Left ventricle myocardium inferior (tissue), 1 donor: ENCODE results near the gene ZDHHC13. TPM values are rescaled to one million over a fixed set of nuclear protein-coding genes. Genes with fewer than 3 reads are reported as not detected.
"Not testable (repeated sequence)": the region's sequence is repeated elsewhere in the genome, so short reads cannot be mapped to it uniquely, and the experiment has no call there.

ENCODE experiments used
- DNase-seq: peaks from one replicate; pipeline ENCODE4 v3.0.0-alpha.2; 2020
- H3K27ac ChIP-seq: fragments of 200-600 bp; replicated peaks from 2 replicates; pipeline ENCODE4 v1.8.0; 2021
- H3K27me3 ChIP-seq: fragments of 200-600 bp; 2 replicates; pipeline ENCODE4 v1.8.0; 2021; ENCODE audit warnings: low read depth
- H3K36me3 ChIP-seq: fragments of 200-600 bp; 2 replicates; pipeline ENCODE4 v1.8.0; 2021
- H3K4me1 ChIP-seq: fragments of 200-600 bp; 2 replicates; pipeline ENCODE4 v1.8.0; 2021
- H3K4me3 ChIP-seq: fragments of 200-600 bp; 2 replicates; pipeline ENCODE4 v1.8.0; 2021; ENCODE audit warnings: mild to moderate bottlenecking, moderate library complexity
- H3K9me3 ChIP-seq: fragments of 200-600 bp; replicated peaks from 2 replicates; pipeline ENCODE4 v1.8.0; 2021
- CTCF ChIP-seq: fragments of 200-600 bp; IDR thresholded peaks from 2 replicates; pipeline ENCODE4 v1.8.0; 2021; ENCODE audit warnings: antibody characterized with exemption, mild to moderate bottlenecking, borderline replicate concordance
- intact Hi-C: fragments of 100-400 bp; cut with micrococcal nuclease; formaldehyde crosslinking; loops from one replicate; pipeline ENCODE4 v1.11.0; 2022
- total RNA-seq: library from RNA; stranded (reverse); fragmentation: NEBNext Ultra II Directional; extraction: Animal tissue kit (Norgen Biotek cat#: 25700); gene quantifications from one replicate; pipeline ENCODE4 v1.2.1, GENCODE V29; 2021
- donor health status: DM: no; HTN: yes; CAD: no; lungs with severe emphysema.

The ZDHHC13 gene
- total RNA-seq, 1 donor from 2014 or later, result 8.0 TPM

GRCh38 chr11:19111809-19112208 is 5.2 kb upstream of the ZDHHC13 start:
- intact Hi-C loops, result no loop called here
- no peak for TF ChIP-seq CTCF

DNA sequence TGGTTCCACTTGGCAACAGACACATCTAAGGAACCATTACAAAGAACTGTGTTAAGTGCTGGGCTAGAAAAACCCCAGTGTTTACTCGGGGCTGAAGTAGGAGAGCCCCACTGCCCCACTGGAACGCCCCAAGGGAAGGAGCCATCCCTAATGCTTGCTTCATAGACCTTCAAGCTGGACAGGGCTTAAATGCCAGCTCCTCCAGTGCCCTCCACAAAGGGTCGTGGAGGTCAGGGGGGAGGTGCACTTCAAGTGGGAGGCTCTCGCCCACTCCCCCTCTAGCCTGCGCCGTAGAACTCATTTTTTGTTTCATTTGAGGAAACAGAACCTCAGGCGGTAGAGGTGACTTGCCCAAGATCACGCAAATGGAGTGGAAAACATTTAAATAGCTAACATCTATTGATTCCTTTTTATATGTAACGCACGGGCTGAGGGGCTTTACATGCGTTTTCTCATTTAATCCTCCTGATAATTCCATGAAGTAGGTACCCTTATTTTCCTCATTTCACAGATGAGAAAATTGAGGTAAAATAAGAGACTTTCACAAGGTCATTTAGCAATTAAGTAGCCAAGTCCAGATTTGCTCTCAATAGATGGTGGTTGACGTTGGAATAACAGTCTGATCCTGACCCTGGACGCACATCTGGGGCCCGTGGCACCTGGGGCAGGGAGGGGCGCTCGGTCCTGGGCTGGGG is 545 bp upstream of the ZDHHC13 start:
- intact Hi-C loops, result no loop called here
- Histone ChIP-seq H3K36me3 (no peaks in the 10 kb centered on the region), H3K27ac (no peak overlapping the region), H3K4me3 (peak overlapping the region; percentile 97), H3K27me3 (peaks cover 7% of the 10 kb centered on the region), H3K4me1 (peaks cover 30% of the 10 kb centered on the region), H3K9me3 (no peaks in the 10 kb centered on the region)
- peak; percentile 13 for DNase-seq
- no peak for TF ChIP-seq CTCF

More at GRCh38 chr11:19111809-19112208, 5.2 kb upstream of the ZDHHC13 start:
- H3K36me3 ChIP-seq, result no peaks in the 10 kb centered on the region
- peaks cover 4% of the 10 kb centered on the region for H3K27me3 ChIP-seq
- H3K4me3 ChIP-seq, result no peak overlapping the region
- H3K9me3 ChIP-seq, result no peaks in the 10 kb centered on the region
- peaks cover 27% of the 10 kb centered on the region for H3K4me1 ChIP-seq
- no peak for DNase-seq
- H3K27ac ChIP-seq, result no peak overlapping the region

DNA sequence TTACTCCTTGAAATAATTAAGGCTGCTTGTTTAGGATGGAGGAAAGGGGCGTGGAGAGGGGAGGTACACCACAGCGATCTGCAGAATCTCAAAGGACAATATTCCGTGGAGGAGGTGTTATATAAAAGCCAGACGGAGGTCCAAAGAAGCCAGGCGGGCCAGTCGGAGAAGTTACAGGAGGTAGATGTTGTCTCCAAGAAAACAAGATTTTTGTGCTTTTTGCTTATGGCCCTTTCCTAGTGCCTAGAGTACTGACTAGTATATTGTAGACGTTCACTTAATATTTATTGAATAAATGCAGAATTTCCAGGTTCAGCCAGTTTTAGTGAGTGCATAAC is 761 bp downstream of the ZDHHC13 start:
- H3K27ac ChIP-seq, result no peak overlapping the region
- DNase-seq, result no peak

DNA sequence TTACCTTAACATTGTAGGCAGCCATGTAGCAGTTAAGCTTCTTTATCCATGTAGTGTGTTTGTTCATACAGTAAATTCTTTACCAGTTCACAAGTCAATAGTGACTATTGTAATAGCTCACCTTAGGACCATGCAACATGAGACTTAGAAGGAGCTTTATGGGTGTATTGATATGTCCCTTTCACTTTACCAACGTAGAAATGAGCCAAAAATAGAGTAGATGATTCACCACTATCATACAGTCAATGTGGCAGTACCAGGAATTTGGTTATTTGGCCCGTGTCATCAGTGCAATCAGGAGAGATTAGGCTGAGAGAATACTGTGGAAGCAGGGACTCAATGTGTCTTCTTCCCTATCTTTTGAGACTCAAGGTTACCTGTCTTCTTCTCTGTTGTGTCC is 4.7 kb downstream of the ZDHHC13 start:
- DNase-seq, result no peak
- Histone ChIP-seq H3K4me1 (peaks cover 22% of the 10 kb centered on the region), H3K27ac (no peak overlapping the region), H3K9me3 (peaks cover 2% of the 10 kb centered on the region), H3K4me3 (no peak overlapping the region), H3K36me3 (peaks cover 2% of the 10 kb centered on the region), H3K27me3 (peaks cover 4% of the 10 kb centered on the region)
- TF ChIP-seq CTCF, result no peak
- intact Hi-C loops, result no loop called here

More for the DNA sequence above, 761 bp downstream of the ZDHHC13 start:
- no peak for TF ChIP-seq CTCF
- intact Hi-C loops, result no loop called here
- Histone ChIP-seq H3K4me3 (peak overlapping the region; percentile 97), H3K36me3 (no peaks in the 10 kb centered on the region), H3K4me1 (peaks cover 27% of the 10 kb centered on the region), H3K27me3 (peaks cover 7% of the 10 kb centered on the region), H3K9me3 (no peaks in the 10 kb centered on the region)

DNA sequence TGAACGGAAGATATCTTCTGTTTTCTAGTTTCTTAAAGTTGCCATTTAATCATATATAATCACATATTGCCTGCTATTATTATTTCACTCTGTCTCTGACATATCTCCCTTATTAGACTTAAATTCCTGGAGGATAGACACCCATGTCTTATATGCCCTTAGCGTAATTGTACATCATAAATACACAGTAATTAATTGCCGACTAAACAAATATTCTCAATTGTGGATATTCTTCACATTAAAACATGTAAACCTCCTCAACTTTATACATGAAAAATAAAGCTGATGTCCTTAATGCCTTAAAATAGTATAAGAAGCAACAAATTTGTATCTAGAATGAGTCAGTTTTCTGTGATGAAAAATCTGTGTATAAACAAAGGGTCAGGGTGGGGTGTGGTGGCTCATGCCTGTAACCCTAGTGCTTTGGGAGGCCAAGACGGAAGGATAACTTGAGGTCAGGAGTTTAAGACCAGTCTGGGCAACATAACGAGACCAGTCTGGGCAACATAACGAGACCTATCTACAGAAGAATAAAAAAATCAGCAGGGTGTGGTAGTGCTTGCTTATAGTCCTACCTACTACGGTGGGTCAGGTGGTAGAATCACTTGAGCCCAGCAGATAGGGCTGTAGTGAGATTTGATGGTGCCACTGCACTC is 6.1 kb downstream of the ZDHHC13 start:
- Histone ChIP-seq H3K27ac (no peak overlapping the region), H3K27me3 (no peaks in the 10 kb centered on the region), H3K4me1 (peaks cover 10% of the 10 kb centered on the region), H3K9me3 (peaks cover 4% of the 10 kb centered on the region), H3K4me3 (no peak overlapping the region), H3K36me3 (peaks cover 4% of the 10 kb centered on the region)
- intact Hi-C loops, result no loop called here
- TF ChIP-seq CTCF, result no peak
- DNase-seq, result no peak

- DNase-seq, H3K9me3 ChIP-seq, H3K27me3 ChIP-seq, H3K36me3 ChIP-seq, intact Hi-C loops, H3K4me3 ChIP-seq, H3K27ac ChIP-seq, H3K4me1 ChIP-seq: not testable (repeated sequence)
Measured at GRCh38 chr11:19126562-19127325, 9.8 kb downstream of the ZDHHC13 start.
